SJCRH30 (cell line): ENCODE data around the gene EDC3. TPM values are rescaled to one million over a fixed set of nuclear protein-coding genes. Genes with fewer than 3 reads are reported as not detected.
"Not testable (repeated sequence)": the region's sequence is repeated elsewhere in the genome, so short reads cannot be mapped to it uniquely, and the experiment has no call there.

ENCODE experiments used
- DNase-seq, 2 experiments: peaks; one replicate each; pipeline ENCODE4 v3.0.0-alpha.2; 2015 to 2020
- H3K27ac ChIP-seq: fragments of 250-450 bp; sonication (Bioruptor Pico); 2 replicates; pipeline ENCODE4 v1.5.1; 2020; ENCODE audit warnings: mild to moderate bottlenecking, moderate library complexity
- H3K27me3 ChIP-seq: fragments of 250-450 bp; sonication (Bioruptor Pico); 2 replicates; pipeline ENCODE4 v1.5.1; 2020; ENCODE audit warnings: mild to moderate bottlenecking, moderate library complexity
- H3K36me3 ChIP-seq: fragments of 250-450 bp; sonication (Bioruptor Pico); 2 replicates; pipeline ENCODE4 v1.5.1; 2020; ENCODE audit warnings: mild to moderate bottlenecking, moderate library complexity
- H3K4me1 ChIP-seq: fragments of 250-450 bp; sonication (Bioruptor Pico); 2 replicates; pipeline ENCODE4 v1.5.1; 2020; ENCODE audit warnings: mild to moderate bottlenecking, moderate library complexity
- H3K4me3 ChIP-seq: fragments of 250-450 bp; sonication (Bioruptor Pico); 2 replicates; pipeline ENCODE4 v1.5.1; 2020; ENCODE audit warnings: mild to moderate bottlenecking, moderate library complexity
- H3K9me3 ChIP-seq: fragments of 250-450 bp; sonication (Bioruptor Pico); replicated peaks from 2 replicates; pipeline ENCODE4 v1.5.1; 2020; ENCODE audit warnings: mild to moderate bottlenecking, moderate library complexity
- total RNA-seq: library from RNA; depleted of rRNA; stranded (reverse); fragments of >200 nt; shearing (Covaris generic); gene quantifications from 2 replicates; pipeline ENCODE4 v1.2.3, GENCODE V29; 2014

The EDC3 gene
- total RNA-seq, 1 experiment from 2014 or later: 21.6 TPM

DNA sequence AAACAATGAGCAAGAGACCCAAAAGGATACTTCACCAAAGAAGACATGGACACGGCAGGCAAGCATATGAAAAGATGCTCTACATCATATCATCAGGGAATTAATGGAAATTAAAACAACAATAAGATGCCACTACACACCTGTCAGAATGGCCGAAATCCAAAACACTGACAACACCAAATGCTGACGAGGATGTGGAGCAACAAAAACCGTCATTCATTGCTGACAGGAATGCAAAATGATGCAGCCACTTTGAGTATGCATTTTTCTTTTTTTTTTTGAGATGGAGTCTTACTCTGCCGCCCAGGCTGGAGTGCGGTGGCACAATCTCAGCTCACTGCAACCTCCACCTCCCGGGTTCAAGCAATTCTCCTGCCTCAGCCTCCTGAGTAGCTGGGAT, 19.0 kb downstream of the EDC3 start:
- H3K9me3 ChIP-seq: no peaks in the 10 kb centered on the region
- no peaks in the 10 kb centered on the region for H3K27me3 ChIP-seq
- H3K4me1 ChIP-seq: no peaks in the 10 kb centered on the region
- peaks cover 10% of the 10 kb centered on the region; the same call in 1 of the 2 replicates for H3K36me3 ChIP-seq
- DNase-seq: no peak
- H3K27ac ChIP-seq: no peak overlapping the region
- H3K4me3 ChIP-seq: no peak overlapping the region

DNA sequence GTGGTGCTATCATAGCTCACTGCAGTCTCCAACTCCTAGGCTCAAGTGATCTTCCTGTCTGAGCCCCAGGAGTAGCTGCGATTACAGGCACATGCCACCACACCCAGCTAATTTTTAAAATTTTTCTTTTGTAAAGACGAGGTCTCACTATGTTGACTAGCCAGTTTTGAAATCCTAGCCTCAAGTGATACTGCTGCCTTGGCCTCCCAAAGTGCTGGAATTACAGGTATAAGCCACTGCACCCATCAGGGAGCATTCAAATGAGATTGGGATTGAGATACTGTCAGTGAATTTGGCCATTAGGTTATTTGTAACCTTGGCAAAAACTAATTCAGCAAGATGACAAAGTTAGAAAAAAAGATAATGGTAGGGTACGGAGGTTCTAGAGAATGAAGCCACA, 21.7 kb downstream of the EDC3 start:
- Histone ChIP-seq H3K27ac (no peak overlapping the region), H3K36me3 (peaks cover 13% of the 10 kb centered on the region; the same call in 1 of the 2 replicates), H3K9me3 (no peaks in the 10 kb centered on the region), H3K27me3 (no peaks in the 10 kb centered on the region), H3K4me1 (no peaks in the 10 kb centered on the region), H3K4me3 (no peak overlapping the region)
- no peak for DNase-seq

DNA sequence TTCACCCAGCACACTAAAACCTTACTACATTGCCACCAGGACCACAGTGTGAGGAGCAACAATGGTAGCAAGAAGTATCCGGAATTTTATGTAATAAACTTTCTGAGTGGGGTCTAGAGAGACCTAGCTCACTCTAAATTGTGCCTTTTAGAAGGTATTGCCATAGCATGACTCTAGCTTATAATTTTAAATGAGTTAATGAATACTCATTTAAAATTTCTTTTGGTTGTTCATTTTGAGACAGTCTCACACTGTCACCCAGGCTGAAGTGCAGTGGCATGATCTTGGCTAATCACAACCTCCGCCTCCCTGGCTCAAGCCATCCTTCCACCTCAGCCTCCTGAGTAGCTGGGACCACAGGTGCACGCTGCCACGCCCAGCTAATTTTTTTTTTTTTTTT, 26.2 kb downstream of the EDC3 start:
- no peak overlapping the region for H3K4me3 ChIP-seq
- DNase-seq: no peak
- H3K9me3 ChIP-seq: no peaks in the 10 kb centered on the region
- H3K4me1 ChIP-seq: no peaks in the 10 kb centered on the region
- peaks cover 25% of the 10 kb centered on the region for H3K36me3 ChIP-seq
- no peaks in the 10 kb centered on the region for H3K27me3 ChIP-seq
- no peak overlapping the region for H3K27ac ChIP-seq

DNA sequence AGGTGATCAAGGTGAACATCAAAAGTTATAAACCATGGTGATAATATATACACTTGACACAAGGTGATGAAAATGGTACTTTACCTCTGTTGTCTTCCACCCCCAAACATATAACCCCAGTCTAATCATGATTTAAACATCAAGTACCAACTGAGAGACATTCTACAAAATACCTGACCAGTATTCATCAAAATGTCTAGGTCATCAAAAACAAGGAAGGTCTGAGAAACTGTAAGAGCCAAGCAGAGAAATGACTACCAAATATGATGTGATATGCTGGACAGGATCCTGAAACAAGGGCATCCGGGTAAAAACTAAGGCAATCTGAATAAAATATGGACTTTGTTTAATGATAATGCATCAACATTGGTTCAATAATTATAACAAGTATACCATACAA, 27.8 kb downstream of the EDC3 start:
- no peak for DNase-seq
- H3K4me3 ChIP-seq: no peak overlapping the region

DNA sequence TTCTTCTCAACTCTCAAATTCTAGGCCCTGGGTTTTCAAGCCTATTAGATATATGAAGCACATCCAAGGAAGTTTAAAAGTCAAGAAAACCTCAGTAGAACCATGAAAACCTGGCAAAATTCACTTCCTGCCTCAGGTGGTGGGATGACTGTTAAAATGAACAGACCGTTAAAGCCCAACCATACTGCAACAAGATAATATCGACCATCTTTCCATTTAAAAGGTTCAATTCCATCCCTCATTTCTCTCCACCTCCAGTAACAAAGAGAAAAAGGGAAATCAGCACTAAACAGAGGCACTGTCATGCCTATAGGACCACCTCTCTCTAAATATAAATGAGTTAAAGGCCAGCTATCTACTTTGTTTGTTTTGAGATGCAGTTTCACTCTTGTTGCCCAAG, 31.2 kb downstream of the EDC3 start:
- Histone ChIP-seq H3K4me1 (no peaks in the 10 kb centered on the region), H3K36me3 (peaks cover 16% of the 10 kb centered on the region), H3K4me3 (no peak overlapping the region), H3K27ac (no peak overlapping the region), H3K9me3 (no peaks in the 10 kb centered on the region; the same call in 1 of the 2 replicates), H3K27me3 (no peaks in the 10 kb centered on the region)
- DNase-seq: no peak

More for the DNA sequence above, 27.8 kb downstream of the EDC3 start:
- Histone ChIP-seq H3K27ac (no peak overlapping the region), H3K9me3 (no peaks in the 10 kb centered on the region), H3K36me3 (peaks cover 20% of the 10 kb centered on the region), H3K27me3 (no peaks in the 10 kb centered on the region), H3K4me1 (no peaks in the 10 kb centered on the region)

DNA sequence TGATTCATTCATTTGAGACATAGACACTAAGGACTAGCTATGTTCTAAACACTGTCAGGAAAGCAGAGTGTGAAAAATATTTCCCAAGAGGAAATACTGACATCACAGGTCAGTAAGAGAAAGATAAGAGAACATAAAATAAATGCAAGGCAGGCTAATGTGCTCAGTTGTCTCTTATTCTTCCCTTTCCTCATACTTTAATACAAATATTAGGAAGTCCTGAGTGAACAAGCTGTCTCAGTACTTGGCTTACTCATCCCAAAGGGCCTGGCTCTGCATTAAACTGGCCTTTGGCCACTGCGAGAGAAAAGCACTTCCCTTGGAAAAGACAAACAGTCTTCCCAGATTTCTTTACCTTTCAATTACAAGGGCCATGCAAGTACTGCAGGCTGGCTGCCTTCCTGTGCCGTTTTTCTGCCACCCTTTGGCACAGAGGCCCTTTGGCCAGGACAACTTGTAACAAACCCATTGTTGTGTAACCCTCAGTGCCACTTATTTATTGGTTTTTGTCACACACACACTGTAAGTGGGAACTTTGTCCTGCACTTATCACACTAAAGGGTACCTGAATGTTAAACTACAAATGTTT, 31.7 kb downstream of the EDC3 start:
- DNase-seq: no peak
- no peak overlapping the region for H3K4me3 ChIP-seq
- no peaks in the 10 kb centered on the region; the same call in 1 of the 2 replicates for H3K9me3 ChIP-seq
- H3K36me3 ChIP-seq: peaks cover 16% of the 10 kb centered on the region
- H3K27me3 ChIP-seq: no peaks in the 10 kb centered on the region
- H3K27ac ChIP-seq: no peak overlapping the region
- H3K4me1 ChIP-seq: no peaks in the 10 kb centered on the region

DNA sequence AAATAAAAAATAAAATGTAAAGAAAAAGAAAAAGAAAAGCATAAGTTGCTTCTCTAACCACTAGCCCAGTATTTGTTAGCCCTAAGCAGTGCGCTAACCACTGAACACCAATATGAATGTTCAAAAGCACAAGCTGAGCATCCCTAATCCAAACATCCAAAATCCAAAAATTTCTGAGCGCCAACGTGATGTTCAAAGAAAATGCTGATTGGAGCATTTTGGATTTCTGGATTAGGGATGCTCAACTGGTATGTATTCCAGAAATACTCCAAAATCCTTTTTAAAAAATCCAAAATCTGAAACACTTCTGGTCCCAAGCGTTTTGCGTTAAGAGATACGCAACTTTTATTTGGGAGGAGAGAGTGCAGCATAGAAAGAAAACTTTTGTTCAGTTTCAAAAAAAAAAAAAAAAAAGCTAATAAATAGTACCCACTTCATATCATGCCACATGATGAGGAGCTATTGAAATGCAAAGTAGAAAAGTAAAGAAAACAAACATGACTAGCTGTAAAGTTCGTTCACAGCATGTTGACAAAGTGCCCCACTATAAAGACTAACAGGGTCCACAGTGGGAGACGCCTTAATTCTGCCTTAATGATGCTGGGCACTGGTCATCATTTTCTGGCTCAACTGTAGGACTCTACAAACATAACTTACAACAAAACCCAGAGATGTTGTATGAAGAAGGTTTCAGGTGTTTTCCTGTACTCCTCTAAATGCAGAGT, 32.4 kb downstream of the EDC3 start:
- Histone ChIP-seq H3K4me3 (no peak overlapping the region), H3K36me3 (peaks cover 16% of the 10 kb centered on the region), H3K27me3 (no peaks in the 10 kb centered on the region), H3K4me1 (no peaks in the 10 kb centered on the region), H3K27ac (no peak overlapping the region), H3K9me3 (no peaks in the 10 kb centered on the region; the same call in 1 of the 2 replicates)
- no peak for DNase-seq

DNA sequence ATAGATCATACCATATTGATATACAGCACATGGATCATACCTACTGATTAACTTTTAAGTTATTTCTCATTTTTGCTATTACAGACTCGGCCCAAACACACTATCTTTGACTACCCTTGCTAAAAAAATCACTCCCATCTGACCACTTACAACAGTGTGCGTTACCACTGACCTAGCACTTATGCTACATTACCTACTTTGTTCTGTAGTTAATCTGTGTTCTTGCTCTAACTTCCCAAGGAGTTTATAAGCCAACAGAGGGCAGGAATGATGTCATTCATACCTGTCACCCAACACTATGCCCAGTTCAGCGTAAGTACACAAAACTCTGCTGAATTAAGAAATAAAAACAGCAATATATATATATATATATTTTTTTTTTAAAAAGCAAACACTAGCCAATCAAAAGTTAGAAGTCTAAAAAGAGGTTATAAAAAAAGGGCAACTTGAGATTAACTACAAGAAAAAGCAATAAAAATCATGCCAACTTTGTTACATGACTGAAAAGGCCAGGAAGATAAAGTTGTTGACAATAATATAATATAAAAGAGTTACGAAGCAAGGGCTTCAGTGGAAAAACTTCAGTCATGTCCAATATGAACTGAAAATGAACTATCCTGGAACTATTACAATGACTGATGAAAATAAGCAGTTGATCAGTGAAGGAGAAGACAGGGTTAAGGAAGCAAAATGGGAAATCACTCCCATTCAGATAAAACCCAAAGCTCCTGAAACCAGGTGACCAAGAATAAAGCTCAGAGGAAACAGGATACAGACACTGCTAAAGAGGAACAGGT, 33.6 kb downstream of the EDC3 start:
- Histone ChIP-seq H3K4me1 (no peaks in the 10 kb centered on the region), H3K9me3 (no peaks in the 10 kb centered on the region; the same call in 1 of the 2 replicates), H3K36me3 (peaks cover 8% of the 10 kb centered on the region), H3K27me3 (no peaks in the 10 kb centered on the region), H3K27ac (no peak overlapping the region), H3K4me3 (no peak overlapping the region)
- no peak for DNase-seq

DNA sequence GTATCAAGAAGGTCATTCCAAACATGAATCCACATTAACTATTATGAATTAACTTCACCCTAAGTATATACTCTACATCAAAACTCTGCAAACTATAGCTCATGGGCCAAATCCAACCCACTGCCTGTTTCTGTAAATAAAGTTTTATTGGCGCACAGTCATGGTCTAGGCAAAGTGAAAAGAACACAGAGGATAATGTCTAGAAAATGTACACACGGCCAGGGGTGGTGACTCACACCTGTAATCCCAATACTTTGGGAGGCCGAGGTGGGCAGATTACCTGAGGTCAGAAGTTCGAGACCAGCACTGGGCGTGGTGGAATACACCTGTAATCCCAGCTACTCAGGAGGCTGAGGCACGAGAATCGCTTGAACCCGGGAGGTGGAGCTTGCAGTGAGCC, 34.5 kb downstream of the EDC3 start:
- not testable (repeated sequence) for H3K36me3 ChIP-seq, H3K4me1 ChIP-seq, H3K4me3 ChIP-seq, H3K27ac ChIP-seq, H3K27me3 ChIP-seq, DNase-seq, H3K9me3 ChIP-seq

DNA sequence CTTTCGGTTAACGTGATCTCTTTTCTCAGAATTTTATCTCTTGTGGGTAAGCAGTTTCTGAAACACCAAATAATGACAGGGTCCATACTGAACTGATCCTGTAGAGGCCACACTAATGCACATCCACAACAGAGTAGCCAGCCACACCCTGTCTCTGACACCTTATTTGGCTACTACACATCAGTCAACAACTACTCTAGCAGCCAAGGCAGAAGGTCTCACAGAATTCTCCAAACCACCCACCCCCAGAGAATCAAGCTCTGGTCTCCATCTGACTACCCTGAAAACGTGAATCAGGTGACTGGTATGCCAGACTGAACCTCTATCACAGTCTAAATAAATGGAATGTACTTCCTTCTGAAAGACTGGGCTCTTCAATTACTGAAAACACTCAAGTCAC, 38.0 kb downstream of the EDC3 start:
- Histone ChIP-seq H3K4me1 (no peaks in the 10 kb centered on the region), H3K9me3 (no peaks in the 10 kb centered on the region; the same call in 1 of the 2 replicates), H3K36me3 (peaks cover 11% of the 10 kb centered on the region), H3K27ac (no peak overlapping the region), H3K27me3 (no peaks in the 10 kb centered on the region), H3K4me3 (no peak overlapping the region)
- DNase-seq: no peak

DNA sequence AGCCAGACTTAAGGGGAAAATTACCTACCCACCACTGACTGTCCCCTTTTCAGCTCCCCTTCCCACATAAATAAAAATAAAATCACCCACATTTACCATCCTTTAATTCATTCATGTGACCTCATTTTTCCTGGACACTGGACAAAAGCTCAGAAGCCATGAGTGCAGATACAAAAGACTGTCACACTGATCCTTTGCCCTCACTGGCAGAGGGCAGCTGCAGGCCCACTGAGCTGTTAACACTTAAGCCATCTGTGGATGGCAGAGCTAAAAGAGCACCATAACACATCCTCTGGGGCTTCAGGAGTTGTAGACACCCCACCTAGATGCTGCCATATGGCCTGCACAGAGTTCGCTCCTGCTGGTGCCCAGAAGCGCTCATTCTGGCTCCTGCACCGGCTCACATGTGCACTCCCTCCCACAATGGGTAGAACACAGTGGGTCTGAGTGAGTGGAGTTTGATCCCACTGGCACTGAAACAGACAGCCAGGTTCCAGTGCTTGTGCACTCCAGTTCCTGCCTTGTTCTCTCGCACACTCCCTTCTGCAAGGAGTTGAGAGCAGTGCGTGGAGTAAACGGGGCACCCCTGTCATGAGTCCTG, 38.8 kb downstream of the EDC3 start:
- Histone ChIP-seq H3K4me3 (no peak overlapping the region), H3K27ac (no peak overlapping the region), H3K4me1 (no peaks in the 10 kb centered on the region), H3K9me3 (no peaks in the 10 kb centered on the region; the same call in 1 of the 2 replicates), H3K36me3 (peaks cover 11% of the 10 kb centered on the region), H3K27me3 (no peaks in the 10 kb centered on the region)
- DNase-seq: no peak

DNA sequence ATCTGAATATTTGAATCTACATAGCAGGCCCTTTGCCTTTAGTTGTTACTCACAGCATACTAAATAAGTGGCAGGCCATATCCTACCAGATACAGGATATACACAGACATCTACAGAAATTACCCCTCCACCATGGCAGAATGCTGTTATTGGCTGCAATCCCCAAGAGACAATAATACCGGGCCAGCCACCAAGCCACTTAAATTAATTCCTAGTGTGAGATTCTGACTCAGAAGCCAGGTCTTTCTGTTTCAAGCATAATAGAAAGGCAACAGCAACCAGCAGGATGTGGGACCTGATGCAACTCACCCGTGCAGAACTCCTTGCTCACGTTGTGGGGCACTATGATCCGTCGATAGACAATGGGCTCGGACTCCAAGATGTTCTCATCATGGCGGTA, 40.4 kb downstream of the EDC3 start:
- Histone ChIP-seq H3K27ac (no peak overlapping the region), H3K27me3 (no peaks in the 10 kb centered on the region)

DNA sequence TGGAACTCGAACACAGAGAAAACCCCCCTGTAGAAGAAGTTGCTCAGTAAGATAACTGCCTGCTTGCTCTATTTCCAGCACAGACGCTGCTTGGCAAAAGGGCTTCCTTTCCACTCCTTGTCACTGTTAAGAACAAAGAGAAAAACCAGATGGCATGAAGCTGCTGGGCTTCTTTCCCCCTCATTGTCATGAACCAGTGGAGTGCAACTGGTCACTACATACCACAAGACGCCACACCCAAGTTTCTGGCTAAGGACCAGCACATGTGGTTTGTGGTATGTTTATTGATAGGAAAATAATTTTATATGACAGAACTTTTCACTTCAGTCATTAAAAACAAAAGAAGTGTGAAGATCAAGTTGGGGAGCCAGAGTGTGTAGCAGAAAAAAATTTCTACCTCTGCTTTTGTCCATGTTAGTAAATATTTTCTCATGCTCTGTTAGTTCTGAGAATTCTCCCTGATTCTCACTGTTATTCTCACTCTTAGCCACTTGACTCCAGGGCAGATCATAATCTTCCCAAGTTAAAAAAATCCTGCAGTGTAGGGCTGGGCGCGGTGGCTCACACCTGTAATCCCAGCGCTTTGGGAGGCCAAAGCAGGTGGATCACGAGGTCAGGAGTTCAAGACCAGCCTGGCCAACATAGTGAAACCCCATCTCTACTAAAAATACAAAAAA, 42.3 kb downstream of the EDC3 start:
- DNase-seq: no peak

More for the DNA sequence above, 40.4 kb downstream of the EDC3 start:
- Histone ChIP-seq H3K4me3 (no peak overlapping the region), H3K4me1 (no peaks in the 10 kb centered on the region), H3K9me3 (no peaks in the 10 kb centered on the region), H3K36me3 (peaks cover 9% of the 10 kb centered on the region)
- no peak for DNase-seq

DNA sequence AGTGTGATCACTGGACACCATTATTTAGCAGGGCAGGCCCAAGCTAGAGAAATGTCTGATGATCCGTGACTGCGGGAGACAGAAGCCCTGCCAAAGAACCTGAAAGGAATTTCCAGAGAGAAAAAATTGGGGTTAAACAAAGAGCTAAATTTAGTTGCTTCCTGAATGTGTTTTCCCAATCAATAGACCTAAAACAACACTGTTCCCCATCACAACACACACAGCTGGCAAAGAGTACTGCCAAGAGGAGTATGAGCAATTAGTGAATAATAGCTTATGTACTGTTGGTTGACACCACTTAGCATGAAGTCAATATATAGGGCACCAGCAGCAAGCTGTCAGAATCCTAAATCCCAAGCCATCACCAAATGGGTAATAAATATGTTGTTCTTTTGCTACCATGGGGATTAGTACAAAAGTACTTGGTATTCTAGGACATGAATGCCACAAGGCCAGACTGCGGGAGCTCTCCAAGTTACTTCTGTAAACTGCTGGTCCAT, 44.5 kb downstream of the EDC3 start:
- Histone ChIP-seq H3K4me3 (no peak overlapping the region), H3K27me3 (no peaks in the 10 kb centered on the region), H3K27ac (no peak overlapping the region), H3K36me3 (peaks cover 9% of the 10 kb centered on the region), H3K4me1 (no peaks in the 10 kb centered on the region; the same call in 1 of the 2 replicates), H3K9me3 (no peaks in the 10 kb centered on the region)
- DNase-seq: no peak

More for the DNA sequence above, 42.3 kb downstream of the EDC3 start:
- H3K4me1 ChIP-seq: no peaks in the 10 kb centered on the region
- peaks cover 9% of the 10 kb centered on the region for H3K36me3 ChIP-seq
- H3K4me3 ChIP-seq: no peak overlapping the region
- H3K27me3 ChIP-seq: no peaks in the 10 kb centered on the region
- no peak overlapping the region for H3K27ac ChIP-seq
- H3K9me3 ChIP-seq: no peaks in the 10 kb centered on the region
